ENCODE results near the gene LRFN2.

- TF ChIP-seq, protein P1, sequence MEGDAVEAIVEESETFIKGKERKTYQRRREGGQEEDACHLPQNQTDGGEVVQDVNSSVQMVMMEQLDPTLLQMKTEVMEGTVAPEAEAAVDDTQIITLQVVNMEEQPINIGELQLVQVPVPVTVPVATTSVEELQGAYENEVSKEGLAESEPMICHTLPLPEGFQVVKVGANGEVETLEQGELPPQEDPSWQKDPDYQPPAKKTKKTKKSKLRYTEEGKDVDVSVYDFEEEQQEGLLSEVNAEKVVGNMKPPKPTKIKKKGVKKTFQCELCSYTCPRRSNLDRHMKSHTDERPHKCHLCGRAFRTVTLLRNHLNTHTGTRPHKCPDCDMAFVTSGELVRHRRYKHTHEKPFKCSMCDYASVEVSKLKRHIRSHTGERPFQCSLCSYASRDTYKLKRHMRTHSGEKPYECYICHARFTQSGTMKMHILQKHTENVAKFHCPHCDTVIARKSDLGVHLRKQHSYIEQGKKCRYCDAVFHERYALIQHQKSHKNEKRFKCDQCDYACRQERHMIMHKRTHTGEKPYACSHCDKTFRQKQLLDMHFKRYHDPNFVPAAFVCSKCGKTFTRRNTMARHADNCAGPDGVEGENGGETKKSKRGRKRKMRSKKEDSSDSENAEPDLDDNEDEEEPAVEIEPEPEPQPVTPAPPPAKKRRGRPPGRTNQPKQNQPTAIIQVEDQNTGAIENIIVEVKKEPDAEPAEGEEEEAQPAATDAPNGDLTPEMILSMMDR (conservative IDR thresholded peaks at IDR 0.05; ENCODE audit: low read depth in 2 of 2), result no peak
- no peak for TF ChIP-seq POLR2AphosphoS5 (IDR thresholded peaks at IDR 0.05; ENCODE audit: low read depth)
- no peak for TF ChIP-seq EZH2phosphoT487 (IDR thresholded peaks at IDR 0.05; ENCODE audit: unreplicated experiment)
- TF ChIP-seq EZH2 (IDR thresholded peaks at IDR 0.05; ENCODE audit: low read depth, unreplicated experiment), result no peak
- no peak for TF ChIP-seq REST (IDR thresholded peaks at IDR 0.05; ENCODE audit: unreplicated experiment)
- no peak for TF ChIP-seq ZNF114 (CRISPR knock-in tag; IDR thresholded peaks at IDR 0.05)
- no peak for TF ChIP-seq STAT1 (IDR thresholded peaks at IDR 0.05; ENCODE audit: unreplicated experiment)
- TF ChIP-seq CREB1 (CRISPR knock-in tag; IDR thresholded peaks at IDR 0.05; ENCODE audit: low read depth), result no peak
- no peak for TF ChIP-seq JUNB (IDR thresholded peaks at IDR 0.05; ENCODE audit: unreplicated experiment)
- no peak for TF ChIP-seq ZNF331 (CRISPR knock-in tag; IDR thresholded peaks at IDR 0.05; ENCODE audit: low read depth)
- TF ChIP-seq, protein P2, sequence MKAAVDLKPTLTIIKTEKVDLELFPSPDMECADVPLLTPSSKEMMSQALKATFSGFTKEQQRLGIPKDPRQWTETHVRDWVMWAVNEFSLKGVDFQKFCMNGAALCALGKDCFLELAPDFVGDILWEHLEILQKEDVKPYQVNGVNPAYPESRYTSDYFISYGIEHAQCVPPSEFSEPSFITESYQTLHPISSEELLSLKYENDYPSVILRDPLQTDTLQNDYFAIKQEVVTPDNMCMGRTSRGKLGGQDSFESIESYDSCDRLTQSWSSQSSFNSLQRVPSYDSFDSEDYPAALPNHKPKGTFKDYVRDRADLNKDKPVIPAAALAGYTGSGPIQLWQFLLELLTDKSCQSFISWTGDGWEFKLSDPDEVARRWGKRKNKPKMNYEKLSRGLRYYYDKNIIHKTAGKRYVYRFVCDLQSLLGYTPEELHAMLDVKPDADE (IDR thresholded peaks at IDR 0.05), result no peak
- TF ChIP-seq NANOG (IDR thresholded peaks at IDR 0.05; ENCODE audit: borderline replicate concordance), result no peak
Observed at GRCh38 chr6:40394381-40394780, 192.8 kb downstream of the LRFN2 start.

Data from GM23338 (cell line).